Non-pigmented ciliary epithelial cell (primary cell): ENCODE data around the gene AUTS2.
A peak's percentile ranks its signal among the peaks of the same experiment; 100 is the strongest.

ENCODE experiments used
- DNase-seq: peaks from one replicate; pipeline ENCODE4 v3.0.0-alpha.2; 2010; ENCODE audit warnings: low read depth

Gene AUTS2

GRCh38 chr7:69994886-69995542, 396.7 kb downstream of the AUTS2 start:
- DNase-seq, result no peak

DNA sequence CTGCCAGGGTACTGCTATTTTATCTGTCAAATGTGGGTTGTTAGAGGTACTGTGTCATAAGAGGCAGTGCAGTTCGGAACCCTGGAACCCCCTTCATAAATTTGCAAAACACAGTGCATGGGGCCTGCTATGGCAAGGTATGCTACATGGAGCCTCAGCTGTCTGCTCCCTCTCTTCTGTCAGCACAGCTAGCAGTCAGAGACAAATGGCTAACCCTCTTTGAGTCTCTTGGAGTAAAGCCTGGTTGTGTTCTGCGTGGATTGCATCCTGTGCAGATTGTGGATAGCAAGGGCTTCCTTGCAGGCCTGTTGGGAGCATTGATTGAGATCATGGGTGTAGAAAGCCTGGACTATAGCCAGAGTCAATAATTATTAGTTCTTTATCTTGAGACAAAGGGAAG, 397.8 kb downstream of the AUTS2 start:
- no peak for DNase-seq

DNA sequence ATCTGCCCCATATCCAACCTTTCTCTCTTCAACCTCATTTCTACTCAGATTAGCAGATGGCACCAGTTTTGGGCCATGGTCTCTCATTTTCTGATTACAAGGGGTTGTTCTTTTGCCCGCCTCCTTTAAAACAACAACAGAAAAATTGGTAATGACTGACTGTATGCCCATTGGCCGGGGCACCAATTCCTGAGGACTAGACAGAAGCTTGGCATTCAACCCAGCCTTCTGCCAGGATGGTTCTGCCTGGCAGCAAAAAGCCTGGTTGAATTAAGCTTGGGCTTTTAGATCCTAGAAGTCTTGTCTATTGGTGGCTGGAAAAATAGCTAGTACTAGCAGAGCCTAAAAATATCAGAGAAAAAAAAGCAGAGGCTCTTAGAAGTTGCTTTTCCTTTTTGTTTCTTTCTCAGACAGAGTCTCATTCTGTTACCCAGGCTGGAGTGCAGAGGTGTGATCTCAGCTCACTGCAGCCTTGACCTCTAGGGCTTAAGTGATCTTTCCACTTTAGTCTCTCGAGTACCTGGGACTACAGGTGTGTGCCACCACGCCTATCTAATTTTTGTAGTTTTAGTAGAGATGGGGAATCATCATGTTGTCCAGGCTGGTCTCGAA, 402.6 kb downstream of the AUTS2 start:
- no peak for DNase-seq

- no peak for DNase-seq
Observed at GRCh38 chr7:70005480-70005879, 407.2 kb downstream of the AUTS2 start.

- no peak for DNase-seq
Observed at GRCh38 chr7:70005891-70006260, 407.6 kb downstream of the AUTS2 start.

GRCh38 chr7:70006261-70006920, 408.1 kb downstream of the AUTS2 start:
- no peak for DNase-seq

- DNase-seq, result no peak
Observed at GRCh38 chr7:70008466-70008865, 410.2 kb downstream of the AUTS2 start.

GRCh38 chr7:70014472-70015177, 416.4 kb downstream of the AUTS2 start:
- DNase-seq, result no peak

DNA sequence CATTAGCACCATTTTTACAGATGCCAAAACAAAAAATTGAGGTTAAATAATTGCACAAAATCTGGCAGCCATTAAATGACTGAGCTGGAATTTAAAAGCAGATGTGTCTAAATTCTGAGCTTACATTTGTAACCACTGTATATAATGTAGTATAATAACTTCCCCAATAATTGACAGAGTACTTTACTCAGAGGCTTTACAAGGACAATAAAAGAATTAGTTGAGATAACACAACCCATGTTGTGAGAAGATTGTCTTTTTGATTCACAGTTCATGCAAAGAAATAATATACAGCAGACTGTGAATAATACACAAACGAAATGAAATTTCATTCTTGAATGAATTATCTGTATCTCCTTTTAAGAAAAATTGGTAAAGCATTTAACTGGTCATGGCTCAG, 417.1 kb downstream of the AUTS2 start:
- DNase-seq, result no peak

DNA sequence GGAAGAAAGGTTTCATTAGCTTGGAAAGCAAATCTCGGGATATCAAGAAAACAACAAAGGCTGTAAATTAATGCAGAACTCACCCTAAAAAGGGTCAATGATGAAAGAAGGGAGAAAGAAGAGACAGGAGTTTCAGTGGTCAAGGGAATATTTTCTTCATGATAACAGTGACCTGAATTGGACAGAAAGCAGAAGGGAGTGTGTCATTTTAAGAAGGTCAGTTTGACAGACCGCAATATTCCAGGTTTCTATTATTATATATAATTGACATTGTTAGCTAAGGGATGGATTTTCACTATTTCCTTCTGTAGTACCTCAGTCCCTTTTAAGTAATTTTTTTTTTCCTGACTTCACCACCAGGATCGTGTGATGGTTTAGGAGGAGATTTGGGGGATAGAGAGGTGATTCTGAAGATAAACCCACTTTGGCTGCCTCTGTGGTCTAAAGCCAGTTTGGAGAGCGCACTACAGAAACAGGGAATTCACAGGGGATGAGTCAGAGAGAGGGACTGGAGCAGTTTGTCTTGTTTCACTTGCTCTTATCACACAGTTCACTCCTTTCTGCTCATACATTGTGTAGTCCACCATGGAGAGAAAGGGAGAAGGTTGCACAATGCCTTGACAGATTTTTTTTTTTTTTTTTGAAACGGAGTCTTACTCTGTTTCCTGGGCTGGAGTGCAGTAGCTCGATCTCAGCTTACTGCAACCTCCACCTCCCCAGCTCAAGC, 417.9 kb downstream of the AUTS2 start:
- DNase-seq, result peak; percentile 60

DNA sequence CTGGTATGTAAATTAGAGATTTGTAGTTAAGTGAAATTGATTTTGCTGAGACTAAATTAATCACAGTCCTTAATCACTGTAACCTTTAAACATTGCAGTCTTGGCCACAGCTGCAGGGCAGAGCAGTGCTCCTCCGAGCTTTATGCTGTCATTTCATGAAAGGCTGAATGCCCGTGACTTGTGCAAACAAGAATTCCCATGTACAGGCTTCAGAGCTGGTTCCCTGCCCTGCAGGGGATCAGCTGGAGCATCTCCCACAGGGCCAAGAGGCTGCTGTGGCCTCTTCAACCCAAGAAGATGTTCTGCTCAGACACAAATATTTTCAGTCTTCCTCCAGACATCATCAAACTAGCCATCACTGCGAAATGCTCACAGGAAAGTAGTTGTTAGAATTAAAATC, 419.1 kb downstream of the AUTS2 start:
- DNase-seq, result no peak

GRCh38 chr7:70018700-70019099, 420.4 kb downstream of the AUTS2 start:
- no peak for DNase-seq

GRCh38 chr7:70027867-70028266, 429.6 kb downstream of the AUTS2 start:
- DNase-seq, result no peak

DNA sequence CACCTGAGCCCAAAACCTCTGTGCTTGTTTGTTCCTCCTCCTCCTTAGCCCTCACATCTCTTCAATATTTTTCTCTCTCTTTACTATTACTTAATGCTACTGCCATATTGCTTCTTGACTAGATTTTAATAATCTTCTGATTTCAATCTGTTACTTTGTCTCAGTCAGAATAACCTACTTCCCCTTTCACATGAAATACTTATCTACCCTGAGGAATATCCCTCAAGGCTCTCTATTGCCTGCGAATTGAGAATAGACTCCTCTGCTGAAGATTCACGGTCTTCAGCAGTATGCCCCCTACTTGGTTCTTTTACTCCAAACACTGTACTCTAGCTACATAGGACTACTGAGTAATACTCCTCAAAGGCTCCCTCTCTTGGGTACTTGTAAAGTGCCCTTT, 430.3 kb downstream of the AUTS2 start:
- no peak for DNase-seq

- DNase-seq, result no peak
Observed at GRCh38 chr7:70029993-70030392, 431.7 kb downstream of the AUTS2 start.

DNA sequence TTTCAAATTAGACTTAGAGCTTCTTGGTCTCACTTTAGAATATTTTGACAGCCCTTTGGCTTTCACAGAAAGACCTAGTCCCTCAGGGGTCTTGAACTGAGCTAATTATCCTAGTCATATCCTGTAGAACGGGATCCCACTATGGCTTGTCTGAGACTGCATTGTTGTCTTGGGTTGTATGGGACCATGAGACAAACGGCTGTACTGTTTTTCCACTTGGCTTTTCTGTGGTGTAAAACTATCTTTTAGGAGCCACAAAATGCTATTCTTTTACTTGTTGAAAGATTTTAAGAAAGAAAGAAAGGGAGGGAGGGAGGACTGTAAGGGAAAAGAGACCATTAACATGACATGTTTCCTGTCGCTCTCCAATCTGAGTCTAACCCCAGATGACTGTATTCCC, 432.5 kb downstream of the AUTS2 start:
- no peak for DNase-seq

DNA sequence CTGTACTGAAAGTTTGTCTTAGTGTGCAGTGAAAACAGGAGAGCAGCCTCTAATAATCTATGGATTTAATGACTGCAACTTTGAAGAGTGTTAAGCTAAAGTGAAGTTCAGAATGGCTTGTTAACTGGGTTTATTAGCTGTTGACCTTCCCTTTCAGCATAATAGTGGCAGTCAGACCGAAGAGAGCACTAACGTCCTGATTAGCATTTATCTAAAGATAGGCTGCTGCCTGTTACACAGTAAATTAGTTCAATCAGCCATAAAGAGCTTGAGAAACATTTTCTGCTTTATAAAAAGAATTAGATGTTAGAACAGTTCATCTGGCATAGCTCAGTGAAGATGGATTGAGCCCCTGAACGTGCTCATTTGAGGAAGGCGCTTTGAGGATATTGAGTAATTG, 433.0 kb downstream of the AUTS2 start:
- no peak for DNase-seq

DNA sequence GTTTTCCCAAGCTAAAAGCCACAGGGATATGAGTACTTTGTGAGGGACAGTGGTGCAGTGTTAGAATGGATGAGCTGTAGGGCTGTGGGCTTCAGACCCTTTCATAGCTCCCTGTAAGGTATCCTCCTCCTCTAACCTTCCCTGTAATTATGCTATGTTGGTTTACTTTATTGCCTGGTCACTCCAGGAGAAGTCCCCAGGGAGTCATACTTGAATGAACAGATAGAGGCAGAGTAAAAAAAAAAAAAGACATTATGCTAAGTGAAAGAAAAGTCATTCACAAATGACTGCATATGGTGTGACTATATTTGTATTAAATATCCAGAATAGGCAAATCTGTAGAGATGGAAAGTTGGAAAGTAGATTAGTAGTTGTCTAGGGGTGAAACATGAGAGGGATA, 434.4 kb downstream of the AUTS2 start:
- no peak for DNase-seq

- no peak for DNase-seq
Observed at GRCh38 chr7:70033226-70033625, 435.0 kb downstream of the AUTS2 start.

GRCh38 chr7:70034999-70035398, 436.7 kb downstream of the AUTS2 start:
- DNase-seq, result no peak

DNA sequence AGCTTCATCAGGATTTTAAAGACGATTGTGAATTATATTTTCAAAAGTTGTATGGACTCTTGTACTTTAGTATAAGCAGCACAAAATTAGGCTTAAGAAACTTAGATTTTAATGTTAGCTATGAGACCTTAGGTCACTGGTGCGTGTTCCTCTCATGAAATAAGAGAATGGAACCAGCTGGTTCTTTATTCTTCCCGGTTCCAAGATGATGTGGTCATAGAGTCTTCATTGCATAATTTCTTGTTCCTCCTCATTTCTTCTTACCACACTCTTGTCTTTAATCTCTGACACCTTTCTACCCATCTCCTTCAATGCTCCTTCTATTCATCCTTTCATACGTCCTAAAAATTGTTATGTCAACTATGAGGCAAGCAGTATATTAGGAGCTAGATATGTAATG, 437.2 kb downstream of the AUTS2 start:
- no peak for DNase-seq

GRCh38 chr7:70035955-70036354, 437.7 kb downstream of the AUTS2 start:
- DNase-seq, result no peak
